A673 (cell line): ENCODE data around the gene DTNA. TPM values are rescaled to one million over a fixed set of nuclear protein-coding genes. Genes with fewer than 3 reads are reported as not detected.

Source experiments
- BruUV-seq: library from RNA; stranded (reverse); fragments of 400-500 nt; replicated peaks from 2 replicates; lab custom pipeline; 2021; lab: Mats Ljungman, UMichigan
- CTCF ChIA-PET: fragments of 300-600 bp; sonication (Branson Sonifier 250); formaldehyde crosslinking; loops from one replicate; lab custom pipeline; 2022; ENCODE audit warnings: antibody characterized with exemption; lab: Charles Lee
- POLR2A ChIA-PET: fragments of 300-600 bp; sonication (Branson Sonifier 250); formaldehyde crosslinking; loops from one replicate; lab custom pipeline; 2022; ENCODE audit warnings: antibody characterized with exemption; ENCODE audit not compliant: low non-redundant PET; lab: Charles Lee
- DNase-seq: peaks from one replicate; pipeline ENCODE4 v3.0.0-alpha.2; 2015; ENCODE audit warnings: low spot score
- H3K27ac ChIP-seq: fragments of 200-600 bp; sonication (generic); 2 replicates; pipeline ENCODE4 v1.5.1; 2016; ENCODE audit warnings: mixed run types, low read depth, mild to moderate bottlenecking, mixed read lengths, antibody characterized with exemption, low read length; ENCODE audit not compliant: poor library complexity, severe bottlenecking
- H3K27me3 ChIP-seq: fragments of 200-600 bp; sonication (generic); replicated peaks from 2 replicates; pipeline ENCODE4 v1.6.1; 2017; ENCODE audit warnings: mixed run types, low read depth, mild to moderate bottlenecking, mixed read lengths, antibody characterized with exemption, low read length; ENCODE audit not compliant: insufficient read depth, poor library complexity
- H3K36me3 ChIP-seq: fragments of 200-600 bp; sonication (generic); 2 replicates; pipeline ENCODE4 v1.6.1; 2016; ENCODE audit warnings: mixed run types, mild to moderate bottlenecking, mixed read lengths, antibody characterized with exemption, low read length; ENCODE audit not compliant: insufficient read depth, poor library complexity, severe bottlenecking
- H3K4me1 ChIP-seq: fragments of 200-600 bp; sonication (generic); 2 replicates; pipeline ENCODE4 v1.6.1; 2017; ENCODE audit warnings: mixed run types, mild to moderate bottlenecking, mixed read lengths, antibody characterized with exemption, low read length; ENCODE audit not compliant: insufficient read depth, poor library complexity, severe bottlenecking
- H3K4me3 ChIP-seq: fragments of 200-600 bp; sonication (generic); 2 replicates; pipeline ENCODE4 v1.5.1; 2016; ENCODE audit warnings: low read depth, mixed run types, mild to moderate bottlenecking, mixed read lengths, low read length; ENCODE audit not compliant: poor library complexity, severe bottlenecking
- H3K9me3 ChIP-seq: fragments of 200-600 bp; sonication (generic); 2 replicates; pipeline ENCODE4 v1.6.1; 2016; ENCODE audit warnings: mixed run types, low read depth, mild to moderate bottlenecking, mixed read lengths, antibody characterized with exemption, low read length; ENCODE audit not compliant: poor library complexity, severe bottlenecking
- EZH2 ChIP-seq: fragments of 200-600 bp; sonication (generic); IDR thresholded peaks from 2 replicates; pipeline ENCODE4 v1.6.1; 2017; ENCODE audit warnings: borderline replicate concordance, low read depth, mild to moderate bottlenecking, mixed read lengths, antibody characterized with exemption, low read length; ENCODE audit not compliant: poor library complexity, severe bottlenecking
- intact Hi-C: fragments of 100-400 bp; cut with micrococcal nuclease; formaldehyde crosslinking; loops from one replicate; pipeline ENCODE4 v1.10.0; 2022; ENCODE audit not compliant: unreplicated experiment
- total RNA-seq: library from RNA; stranded (reverse); gene quantifications from 2 replicates; pipeline ENCODE4 v1.2.3, GENCODE V29; 2021
- TF ChIP-seq, protein P1 (sequence below): fragments of 300-800, 200-600 bp; sonication (generic); conservative IDR thresholded peaks from 2 replicates; pipeline ENCODE4 v1.5.1; 2017; ENCODE audit warnings: low read depth, mild to moderate bottlenecking, antibody characterized with exemption, low read length, moderate library complexity, mixed read lengths

Gene DTNA
- total RNA-seq, 1 experiment from 2014 or later, result 18.6 TPM

DNA sequence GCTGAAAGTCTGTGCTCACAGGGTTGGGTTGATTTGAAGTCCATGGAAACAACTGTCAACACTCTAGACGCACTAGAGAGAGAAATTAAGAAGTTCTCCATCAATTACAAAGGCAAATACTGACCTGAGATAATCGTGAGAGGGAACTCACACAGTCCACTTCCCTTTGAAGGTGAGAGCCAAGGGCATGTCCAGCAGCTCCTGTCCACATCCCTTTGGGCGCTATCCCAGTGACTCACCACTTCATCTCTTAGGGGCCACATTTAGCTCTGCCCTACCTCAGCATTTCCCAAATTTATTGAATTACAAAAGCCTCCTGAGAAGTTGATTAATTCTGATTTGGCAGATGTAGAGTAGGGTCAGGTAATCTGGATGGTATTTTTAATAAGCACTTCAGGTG lies 182.3 kb downstream of the DTNA start:
- no peaks in the 10 kb centered on the region for H3K36me3 ChIP-seq
- CTCF ChIA-PET, result no interaction called here
- POLR2A ChIA-PET, result no interaction called here
- no TSS peak for BruUV-seq
- intact Hi-C loops, result no loop called here
- no peaks in the 10 kb centered on the region for H3K4me1 ChIP-seq
- no peak for TF ChIP-seq EZH2
- TF ChIP-seq, protein P1, sequence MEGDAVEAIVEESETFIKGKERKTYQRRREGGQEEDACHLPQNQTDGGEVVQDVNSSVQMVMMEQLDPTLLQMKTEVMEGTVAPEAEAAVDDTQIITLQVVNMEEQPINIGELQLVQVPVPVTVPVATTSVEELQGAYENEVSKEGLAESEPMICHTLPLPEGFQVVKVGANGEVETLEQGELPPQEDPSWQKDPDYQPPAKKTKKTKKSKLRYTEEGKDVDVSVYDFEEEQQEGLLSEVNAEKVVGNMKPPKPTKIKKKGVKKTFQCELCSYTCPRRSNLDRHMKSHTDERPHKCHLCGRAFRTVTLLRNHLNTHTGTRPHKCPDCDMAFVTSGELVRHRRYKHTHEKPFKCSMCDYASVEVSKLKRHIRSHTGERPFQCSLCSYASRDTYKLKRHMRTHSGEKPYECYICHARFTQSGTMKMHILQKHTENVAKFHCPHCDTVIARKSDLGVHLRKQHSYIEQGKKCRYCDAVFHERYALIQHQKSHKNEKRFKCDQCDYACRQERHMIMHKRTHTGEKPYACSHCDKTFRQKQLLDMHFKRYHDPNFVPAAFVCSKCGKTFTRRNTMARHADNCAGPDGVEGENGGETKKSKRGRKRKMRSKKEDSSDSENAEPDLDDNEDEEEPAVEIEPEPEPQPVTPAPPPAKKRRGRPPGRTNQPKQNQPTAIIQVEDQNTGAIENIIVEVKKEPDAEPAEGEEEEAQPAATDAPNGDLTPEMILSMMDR, result no peak
- no peaks in the 10 kb centered on the region for H3K9me3 ChIP-seq
- no peak overlapping the region for H3K4me3 ChIP-seq
- H3K27ac ChIP-seq, result no peak overlapping the region
- no peaks in the 10 kb centered on the region for H3K27me3 ChIP-seq
- DNase-seq, result no peak

DNA sequence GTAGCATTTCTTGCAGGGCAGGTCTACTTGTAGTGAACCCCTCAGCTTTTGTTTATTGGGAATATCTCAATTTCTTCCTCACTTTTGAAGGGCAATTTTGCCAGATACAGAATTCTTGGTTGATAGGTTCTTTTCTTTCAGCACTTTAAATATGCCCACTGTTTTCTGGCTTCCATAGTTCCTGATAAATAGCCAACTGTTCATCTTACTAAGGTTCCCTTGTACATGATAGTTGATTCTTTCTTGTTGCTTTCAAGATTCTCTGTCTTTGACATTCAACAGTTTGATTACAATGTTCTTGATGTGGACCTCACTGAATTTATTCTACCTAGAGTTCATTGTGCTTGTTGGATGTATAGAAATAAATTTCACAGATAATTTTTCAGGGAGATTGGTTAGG lies 183.1 kb downstream of the DTNA start:
- CTCF ChIA-PET, result no interaction called here
- intact Hi-C loops, result no loop called here
- POLR2A ChIA-PET, result no interaction called here

DNA sequence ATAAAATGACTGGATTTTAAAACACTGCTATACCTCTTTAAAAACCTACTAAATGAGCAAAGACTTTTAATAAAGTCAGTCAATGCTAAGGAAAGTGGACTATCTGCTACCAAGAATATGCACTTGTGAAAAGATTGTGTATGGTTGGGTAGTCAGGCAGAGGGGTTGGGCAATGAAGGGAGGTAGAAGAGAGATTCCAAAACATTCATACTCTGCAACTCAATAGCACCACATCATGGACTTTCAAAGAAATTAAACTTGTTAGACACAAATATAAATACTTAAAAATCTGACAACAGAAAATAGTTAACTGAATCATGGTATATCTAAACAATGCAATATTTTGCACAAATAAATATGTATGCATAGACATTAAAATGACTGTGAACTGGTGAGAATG lies 191.2 kb downstream of the DTNA start:
- Histone ChIP-seq H3K9me3 (no peaks in the 10 kb centered on the region), H3K4me1 (no peaks in the 10 kb centered on the region), H3K36me3 (no peaks in the 10 kb centered on the region), H3K27ac (no peak overlapping the region), H3K4me3 (no peak overlapping the region), H3K27me3 (no peaks in the 10 kb centered on the region)
- ChIA-PET CTCF (no interaction called here), POLR2A (no interaction called here)
- BruUV-seq, result no TSS peak
- DNase-seq, result peak; percentile 24
- TF ChIP-seq, protein P1, result peak; percentile 26; the same call in 1 of the 2 replicates
- TF ChIP-seq EZH2, result no peak
- intact Hi-C loops, result no loop called here

More for the DNA sequence above, 183.1 kb downstream of the DTNA start:
- no TSS peak for BruUV-seq
- no peak for DNase-seq
- TF ChIP-seq, protein P1, result no peak
- TF ChIP-seq EZH2, result no peak
- Histone ChIP-seq H3K9me3 (no peaks in the 10 kb centered on the region), H3K27me3 (no peaks in the 10 kb centered on the region), H3K4me3 (no peak overlapping the region), H3K27ac (no peak overlapping the region), H3K36me3 (no peaks in the 10 kb centered on the region), H3K4me1 (no peaks in the 10 kb centered on the region)
